Transverse colon (tissue), 4 donors: ENCODE results near the gene AHNAK. TPM values are rescaled to one million over a fixed set of nuclear protein-coding genes. Genes with fewer than 3 reads are reported as not detected.
A peak's percentile ranks its signal among the peaks of the same experiment; 100 is the strongest.
"Not testable (repeated sequence)": the region's sequence is repeated elsewhere in the genome, so short reads cannot be mapped to it uniquely, and the experiment has no call there.

Experiments
- DNase-seq: peaks from one replicate; pipeline ENCODE4 v3.0.0-alpha.2; 2019
- H3K27ac ChIP-seq, 4 donors: fragments of 200-600 bp; sonication (generic); 2 replicates each; pipeline ENCODE4 v1.5.1; 2016 to 2018; ENCODE audit warnings: inconsistent platforms in 4 of 4
- H3K27me3 ChIP-seq: fragments of 200-600 bp; sonication (generic); 2 replicates; pipeline ENCODE4 v1.5.1; 2017; ENCODE audit warnings: inconsistent platforms
- H3K36me3 ChIP-seq, 4 donors: fragments of 200-600 bp; sonication (generic); 2 replicates each; pipeline ENCODE4 v1.5.1; 2017 to 2019; ENCODE audit warnings: inconsistent platforms in 4 of 4
- H3K4me1 ChIP-seq, 4 donors: fragments of 200-600 bp; sonication (generic); 2 replicates each; pipeline ENCODE4 v1.5.1; 2017 to 2020; ENCODE audit warnings: inconsistent platforms in 4 of 4
- H3K4me3 ChIP-seq, 4 donors: fragments of 200-600 bp; sonication (generic); 1 replicate in 1 of 4; 2 replicates in 3 of 4; pipeline versions ENCODE4 v1.5.1 to v1.6.1; 2017 to 2019; ENCODE audit warnings: inconsistent platforms in 4 of 4
- H3K9me3 ChIP-seq, 2 donors: fragments of 200-600 bp; sonication (generic); 2 replicates each; pipeline ENCODE4 v1.5.1; 2017 to 2019; ENCODE audit warnings: inconsistent platforms in 2 of 2
- EP300 ChIP-seq: sonication (generic); formaldehyde crosslinking; IDR thresholded peaks from one replicate; pipeline ENCODE4 v1.6.1; 2017; ENCODE audit warnings: antibody characterized with exemption, low read depth
- POLR2A ChIP-seq: fragments of 450-650 bp; IDR thresholded peaks from one replicate; pipeline ENCODE4 v1.6.1; 2016; ENCODE audit warnings: antibody characterized with exemption, mild to moderate bottlenecking, moderate library complexity
- POLR2AphosphoS5 ChIP-seq, 3 donors: sonication (generic); formaldehyde crosslinking; IDR thresholded peaks; one replicate each; pipeline ENCODE4 v1.6.1; 2016; ENCODE audit warnings: antibody characterized with exemption in 3 of 3
- WGBS, 2 donors: methylation state at CpG; one replicate each; pipeline ENCODE4 v1.1.5; 2018; ENCODE audit warnings: low coverage in 1 of 2; 5-methylcytosine and 5-hydroxymethylcytosine counted together
- in situ Hi-C, 4 donors: fragments of 200-750 bp; cut with MboI; loops; one replicate each; pipeline versions ENCODE4 v1.15.0 to v1.15.1; 2017; ENCODE audit warnings: low sequenced_read_pairs in 3 of 4, low pct_ligation_motif_present in 1 of 4, low pct_unique_long_range_greater_than_20kb in 1 of 4
- intact Hi-C: fragments of 100-400 bp; cut with DNase I; formaldehyde crosslinking; loops from one replicate; pipeline ENCODE4 v1.15.1; 2023; ENCODE audit warnings: low total_unique reads
- total RNA-seq, 4 donors: library from RNA; depleted of rRNA; stranded (reverse); fragments of >200 nt; gene quantifications; one replicate each; pipeline ENCODE4 v1.1.0, GENCODE V29; 2016
- TF ChIP-seq, protein P1 (sequence below), 5 experiments: fragments of 200-600 bp in 3 of 5; fragments of 450-650 bp in 2 of 5; sonication (generic) in 3 of 5; IDR thresholded peaks; 1 replicate in 2 of 5; 2 replicates in 3 of 5; pipeline ENCODE4 v1.5.1; 2016 to 2017; ENCODE audit warnings: antibody characterized with exemption in 5 of 5, inconsistent platforms in 3 of 5, mild to moderate bottlenecking in 2 of 5, moderate library complexity in 1 of 5

AHNAK gene
- total RNA-seq, 4 donors from 2014 or later = 561 to 1,032 (median 742) TPM

DNA sequence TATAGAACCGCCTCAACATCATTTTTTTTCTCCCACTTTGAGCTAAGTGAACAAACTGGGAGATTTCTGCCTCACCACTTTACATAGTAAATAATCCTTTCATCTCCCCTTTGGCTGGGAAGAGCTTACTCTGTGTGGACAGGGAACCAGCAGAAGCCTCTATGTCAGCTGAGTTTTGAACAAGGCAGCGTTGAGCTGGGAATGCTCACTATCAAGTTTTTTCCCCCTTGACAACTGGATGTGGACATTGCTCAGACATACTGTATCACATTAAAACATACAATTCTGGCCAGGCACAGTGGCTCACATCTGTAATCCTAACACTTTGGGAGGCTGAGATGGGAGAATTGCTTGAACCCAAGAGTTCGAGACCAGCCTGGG is 46.0 kb downstream of the AHNAK start:
- TF ChIP-seq POLR2AphosphoS5 (IDR thresholded peaks at IDR 0.05) (peak in 2 of 3 donors; percentile 9 to 15), POLR2A (no peak), EP300 (no peak)
- DNase-seq = no peak
- no peaks in the 10 kb centered on the region for H3K9me3 ChIP-seq
- no peak overlapping the region for H3K4me3 ChIP-seq
- no peaks in the 10 kb centered on the region for H3K27me3 ChIP-seq
- H3K4me1 ChIP-seq = peaks cover 33 to 75% (median 44%) of the 10 kb centered on the region in 4 donors
- in situ Hi-C loops (no loop called here), intact Hi-C loops (no loop called here)
- H3K36me3 ChIP-seq = no peaks in the 10 kb centered on the region
- peak overlapping the region; percentile 59 to 85 (median 84) for H3K27ac ChIP-seq
- WGBS, 2 donors = 81 to 92% methylated on average over 2 to 3 of the region's 3 CpGs

DNA sequence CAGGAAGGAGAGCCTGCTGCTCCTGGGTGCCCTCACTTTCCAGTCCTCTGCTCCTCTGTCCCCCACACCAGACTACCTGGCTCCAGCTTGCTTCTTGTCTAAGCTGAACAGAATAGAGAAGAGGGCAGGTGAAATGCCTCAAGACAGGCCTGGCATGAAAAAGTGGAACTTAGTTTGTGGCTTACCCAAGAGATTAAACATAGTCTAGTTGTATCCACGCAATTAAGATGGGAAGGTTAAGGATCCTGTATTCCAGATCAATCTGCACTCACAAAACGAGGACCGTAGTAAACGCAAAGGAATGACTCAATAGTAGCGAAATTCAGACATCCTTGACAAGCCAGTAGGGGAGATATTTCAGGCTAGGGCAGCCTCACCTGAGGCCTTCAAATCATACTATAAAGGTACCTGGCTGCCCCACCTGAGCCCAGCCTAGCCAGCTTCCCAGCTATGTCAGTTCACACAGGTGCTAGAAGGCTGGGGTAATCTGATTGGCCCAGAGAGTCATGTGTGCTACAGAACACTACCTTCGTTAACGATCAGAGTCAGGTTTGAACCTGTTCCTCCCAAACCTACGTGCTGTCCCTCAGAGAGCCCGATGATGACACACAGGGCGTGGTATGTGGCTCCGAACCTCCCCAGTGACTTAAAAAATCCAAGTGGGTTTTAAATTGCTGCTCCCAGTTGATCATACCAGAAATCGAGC is 46.5 kb downstream of the AHNAK start:
- peak overlapping the region; percentile 59 to 85 (median 84) for H3K27ac ChIP-seq
- no peak overlapping the region for H3K4me3 ChIP-seq
- no peaks in the 10 kb centered on the region for H3K27me3 ChIP-seq
- peaks cover 31 to 70% (median 40%) of the 10 kb centered on the region in 4 donors for H3K4me1 ChIP-seq
- TF ChIP-seq POLR2A (no peak), POLR2AphosphoS5 (IDR thresholded peaks at IDR 0.05) (no peak), EP300 (no peak)
- TF ChIP-seq, protein P1, sequence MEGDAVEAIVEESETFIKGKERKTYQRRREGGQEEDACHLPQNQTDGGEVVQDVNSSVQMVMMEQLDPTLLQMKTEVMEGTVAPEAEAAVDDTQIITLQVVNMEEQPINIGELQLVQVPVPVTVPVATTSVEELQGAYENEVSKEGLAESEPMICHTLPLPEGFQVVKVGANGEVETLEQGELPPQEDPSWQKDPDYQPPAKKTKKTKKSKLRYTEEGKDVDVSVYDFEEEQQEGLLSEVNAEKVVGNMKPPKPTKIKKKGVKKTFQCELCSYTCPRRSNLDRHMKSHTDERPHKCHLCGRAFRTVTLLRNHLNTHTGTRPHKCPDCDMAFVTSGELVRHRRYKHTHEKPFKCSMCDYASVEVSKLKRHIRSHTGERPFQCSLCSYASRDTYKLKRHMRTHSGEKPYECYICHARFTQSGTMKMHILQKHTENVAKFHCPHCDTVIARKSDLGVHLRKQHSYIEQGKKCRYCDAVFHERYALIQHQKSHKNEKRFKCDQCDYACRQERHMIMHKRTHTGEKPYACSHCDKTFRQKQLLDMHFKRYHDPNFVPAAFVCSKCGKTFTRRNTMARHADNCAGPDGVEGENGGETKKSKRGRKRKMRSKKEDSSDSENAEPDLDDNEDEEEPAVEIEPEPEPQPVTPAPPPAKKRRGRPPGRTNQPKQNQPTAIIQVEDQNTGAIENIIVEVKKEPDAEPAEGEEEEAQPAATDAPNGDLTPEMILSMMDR (IDR thresholded peaks at IDR 0.05) = no peak
- in situ Hi-C loops = no loop called here
- WGBS, 2 donors = 61 to 81% methylated on average over 6 to 12 of the region's 12 CpGs
- no peaks in the 10 kb centered on the region for H3K36me3 ChIP-seq
- DNase-seq = peak; percentile 59
- H3K9me3 ChIP-seq = no peaks in the 10 kb centered on the region
- intact Hi-C loops = no loop called here

DNA sequence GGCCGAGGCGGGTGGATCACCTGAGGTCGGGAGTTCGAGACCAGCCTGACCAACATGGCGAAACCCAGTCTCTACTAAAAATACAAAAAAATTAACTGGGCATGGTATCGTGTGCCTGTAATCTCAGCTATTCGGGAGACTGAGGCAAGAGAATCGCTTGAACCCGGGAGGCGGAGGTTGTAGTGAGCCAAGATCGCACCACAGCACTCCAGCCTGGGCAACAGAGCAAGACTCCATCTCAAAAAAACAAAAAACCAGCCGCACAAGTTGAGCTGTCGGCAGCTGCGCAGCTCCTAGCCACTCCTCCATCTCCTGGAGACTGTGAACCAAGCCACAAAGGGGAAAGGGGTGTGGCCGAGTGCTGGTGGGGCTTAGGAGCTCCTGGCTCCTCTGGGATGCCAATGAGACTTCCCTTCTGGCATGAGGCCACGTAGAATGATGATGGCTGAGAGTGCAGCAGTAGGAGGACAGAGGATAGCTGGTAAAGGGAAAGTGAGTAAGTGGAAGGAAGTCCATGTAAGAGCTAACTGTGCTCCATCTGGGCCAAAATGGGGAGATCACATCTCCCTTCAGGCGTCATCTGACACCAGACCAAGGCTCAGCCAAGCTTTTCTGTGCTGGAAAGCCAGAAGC is 47.2 kb downstream of the AHNAK start:
- peaks cover 26 to 63% (median 33%) of the 10 kb centered on the region in 4 donors for H3K4me1 ChIP-seq
- WGBS, 2 donors = 60 to 88% methylated on average over 7 to 17 of the region's 17 CpGs
- H3K36me3 ChIP-seq, H3K27me3 ChIP-seq, H3K4me3 ChIP-seq, H3K9me3 ChIP-seq, intact Hi-C loops, in situ Hi-C loops: not testable (repeated sequence)
- peak; percentile 71 for DNase-seq
- TF ChIP-seq POLR2AphosphoS5 (IDR thresholded peaks at IDR 0.05) = peak in 2 of 3 donors; percentile 7 to 10
- TF ChIP-seq POLR2A = peak; percentile 24
- H3K27ac ChIP-seq = peak overlapping the region; percentile 59 to 85 (median 84)

DNA sequence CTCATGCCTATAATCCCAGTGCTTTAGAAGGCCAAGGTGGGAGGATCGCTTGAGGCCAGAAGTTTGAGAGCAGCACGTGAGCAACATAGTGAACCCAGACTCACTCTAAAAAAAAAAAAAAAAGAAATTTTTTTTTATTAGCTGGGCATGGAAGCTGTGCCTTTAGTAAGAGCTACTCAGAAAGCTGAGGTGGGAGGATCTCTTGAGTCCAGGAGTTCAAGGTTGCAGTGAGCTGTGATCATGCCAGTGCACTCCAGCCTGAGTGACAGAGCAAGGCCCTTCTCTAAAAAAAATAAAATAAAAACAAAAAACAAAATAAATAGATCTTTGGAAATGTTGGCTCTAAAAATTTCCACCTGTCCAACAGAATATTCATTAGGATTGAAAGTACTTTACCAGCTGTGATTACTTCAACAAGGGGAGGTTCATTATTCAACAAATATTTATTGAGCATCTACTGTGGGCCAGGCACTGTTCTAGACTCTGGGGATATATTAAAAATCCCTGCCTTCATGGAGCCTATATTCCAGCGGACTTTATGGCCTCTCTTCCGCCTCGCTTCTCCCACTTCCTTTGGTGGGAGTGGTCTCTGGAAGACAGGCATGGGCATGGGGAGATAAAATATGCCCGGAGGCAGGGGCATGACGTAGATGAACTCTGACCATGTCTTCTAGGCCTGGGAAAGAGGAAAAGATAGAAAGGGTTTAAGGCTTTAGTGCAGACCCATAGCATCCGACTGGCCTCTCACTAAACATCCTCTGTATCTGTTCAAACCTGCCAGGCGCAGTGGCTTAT is 47.9 kb downstream of the AHNAK start:
- in situ Hi-C loops (no loop called here), intact Hi-C loops (no loop called here)
- Histone ChIP-seq H3K27ac (peak overlapping the region in 3 of 4 donors; percentile 83 to 85 (median 84)), H3K4me1 (peaks cover 22 to 56% (median 26%) of the 10 kb centered on the region in 4 donors), H3K36me3 (no peaks in the 10 kb centered on the region), H3K4me3 (no peak overlapping the region), H3K9me3 (no peaks in the 10 kb centered on the region), H3K27me3 (no peaks in the 10 kb centered on the region)
- TF ChIP-seq POLR2AphosphoS5 (IDR thresholded peaks at IDR 0.05) (no peak), POLR2A (no peak), EP300 (no peak)
- TF ChIP-seq, protein P1 (IDR thresholded peaks at IDR 0.05) = no peak
- WGBS, 2 donors = 73 to 91% methylated on average over 2 to 9 of the region's 9 CpGs
- no peak for DNase-seq
